HG03457 (cell line): ENCODE data around the gene CNTNAP2.
"Not testable (repeated sequence)": the region's sequence is repeated elsewhere in the genome, so short reads cannot be mapped to it uniquely, and the experiment has no call there.

ENCODE experiments used
- ATAC-seq: cut with Tn5 transposase; IDR thresholded peaks from one replicate; pipeline ENCODE4 v1.9.1; 2021; ENCODE audit warnings: moderate number of reproducible peaks; ENCODE audit not compliant: unreplicated experiment

CNTNAP2 gene

DNA sequence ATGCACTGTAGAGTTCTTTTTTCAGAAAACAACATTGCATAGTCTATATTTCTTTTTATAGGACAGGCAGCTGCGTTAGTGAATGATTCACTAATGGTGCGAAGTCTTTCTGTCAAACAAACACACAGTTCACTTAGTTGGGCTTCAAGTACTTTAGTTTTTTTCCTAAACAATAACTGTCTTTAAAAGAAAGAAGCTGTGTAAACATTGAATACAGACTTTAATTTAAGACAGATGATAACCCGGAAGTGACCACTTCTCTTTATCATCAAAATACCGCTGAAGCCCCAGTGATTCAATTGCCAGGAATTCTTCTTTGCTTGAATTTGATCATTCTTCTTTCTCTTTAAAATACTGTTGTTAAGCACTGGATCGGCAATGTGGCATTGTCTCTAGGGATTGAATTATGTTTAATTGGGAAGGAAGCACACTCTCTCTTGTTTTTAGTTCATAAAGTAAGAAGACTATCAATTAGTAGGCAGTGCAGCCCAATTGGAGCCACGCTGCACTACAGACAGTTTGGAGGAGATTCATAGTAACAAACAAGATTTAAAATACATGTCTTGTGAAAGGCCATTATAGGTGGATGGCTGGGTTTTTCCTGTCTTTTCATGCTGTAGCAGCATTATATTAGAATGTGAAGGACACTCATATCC lies 30.4 kb downstream of the CNTNAP2 start:
- no peak for ATAC-seq

DNA sequence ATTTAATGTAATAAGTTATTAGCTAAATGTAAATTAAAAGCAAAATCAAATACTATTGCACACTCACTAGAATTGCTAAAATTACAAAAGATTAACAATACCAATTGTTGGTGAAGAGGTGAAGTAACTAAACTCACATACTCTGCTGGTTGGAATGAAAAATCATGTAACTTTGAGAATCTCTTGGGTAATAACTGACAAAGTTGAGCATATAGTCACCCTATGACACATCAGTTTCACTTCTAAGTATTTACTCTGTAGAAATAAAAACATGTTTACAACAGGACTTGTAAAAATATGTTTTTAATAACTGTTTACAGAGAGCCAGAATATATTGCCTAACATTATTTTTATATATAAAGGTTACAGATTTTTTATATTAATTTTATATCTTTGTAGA lies 33.6 kb downstream of the CNTNAP2 start:
- ATAC-seq, result no peak

- ATAC-seq, result no peak
Measured at GRCh38 chr7:146172112-146172511, 55.5 kb downstream of the CNTNAP2 start.

GRCh38 chr7:146175716-146176115 lies 59.1 kb downstream of the CNTNAP2 start:
- no peak for ATAC-seq

DNA sequence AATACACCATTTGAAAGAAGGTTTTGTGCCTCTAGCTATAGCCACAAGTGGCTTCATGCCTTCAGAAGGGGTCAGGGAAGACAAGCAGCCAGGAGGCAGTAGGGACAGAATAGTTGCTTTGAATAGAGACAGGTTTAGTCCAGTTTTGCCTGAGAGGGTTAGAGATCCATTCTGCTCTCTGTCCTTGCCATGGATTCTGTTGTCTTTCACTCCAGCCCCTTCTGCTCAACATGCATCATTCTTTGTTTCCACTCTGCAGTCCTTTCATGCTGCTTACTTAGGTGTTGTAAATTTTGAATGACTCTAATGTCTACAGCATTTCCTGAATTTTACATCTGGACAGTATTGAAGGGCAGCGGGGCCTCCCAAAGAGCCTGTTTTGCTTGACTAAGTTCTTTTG lies 60.3 kb downstream of the CNTNAP2 start:
- ATAC-seq, result no peak

DNA sequence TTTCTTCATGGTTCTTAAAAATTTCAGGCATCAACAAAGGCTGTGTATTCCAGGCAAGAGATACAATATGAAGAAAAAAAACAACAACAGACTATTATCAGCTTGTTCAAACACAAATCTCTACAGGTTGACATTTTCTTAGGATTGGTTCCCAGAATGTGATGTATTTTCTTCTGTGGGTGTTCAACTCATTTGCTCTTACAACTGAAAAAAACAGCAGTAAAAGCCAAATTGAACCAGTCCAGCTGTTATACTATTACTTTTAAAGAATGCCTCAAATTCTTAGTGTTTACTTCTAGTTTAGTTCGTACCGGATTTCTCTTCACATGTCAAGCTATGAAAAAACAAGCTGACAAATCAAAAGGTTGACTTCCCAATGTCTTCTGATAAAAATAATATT lies 60.7 kb downstream of the CNTNAP2 start:
- ATAC-seq, result no peak

DNA sequence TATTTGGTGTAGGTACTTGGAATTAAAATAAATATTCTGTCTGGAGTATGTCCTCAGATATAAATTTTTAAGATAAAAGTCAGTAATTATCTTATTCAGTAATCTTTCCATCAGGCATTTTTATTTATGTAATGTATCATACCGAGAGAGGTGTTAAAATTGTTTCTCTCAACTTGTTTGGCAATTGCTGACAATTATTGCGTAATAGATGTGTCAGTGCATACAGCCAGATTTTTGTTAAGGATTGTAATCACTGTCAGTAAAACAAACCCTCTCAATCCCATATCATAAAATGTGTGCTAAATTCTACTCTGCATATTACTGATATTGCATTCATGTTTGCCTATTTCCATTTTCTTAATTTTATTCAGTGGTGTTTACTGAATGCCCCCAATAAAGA lies 69.2 kb downstream of the CNTNAP2 start:
- no peak for ATAC-seq

GRCh38 chr7:146191428-146191827 lies 74.8 kb downstream of the CNTNAP2 start:
- ATAC-seq, result not testable (repeated sequence)

- ATAC-seq, result no peak
Measured at GRCh38 chr7:146201945-146202344, 85.3 kb downstream of the CNTNAP2 start.

DNA sequence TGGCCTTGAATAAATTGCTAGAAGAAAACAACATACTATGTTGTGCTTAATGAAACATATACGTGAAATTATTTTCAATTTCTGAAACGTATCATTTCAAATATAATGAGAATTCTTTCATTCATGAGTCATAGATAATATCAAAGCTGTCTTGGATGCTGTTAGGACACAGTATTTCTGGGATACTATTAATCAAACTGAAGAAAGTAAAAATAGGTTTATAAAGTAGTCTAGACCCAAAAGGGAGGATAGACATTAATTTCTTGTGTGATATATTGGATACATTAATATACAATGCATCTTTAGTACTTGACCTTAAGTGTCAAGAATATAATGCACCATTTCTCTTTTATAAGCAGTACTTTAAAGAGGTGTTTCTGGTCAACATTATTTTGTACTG lies 89.7 kb downstream of the CNTNAP2 start:
- no peak for ATAC-seq

- no peak for ATAC-seq
Measured at GRCh38 chr7:146208492-146208891, 91.9 kb downstream of the CNTNAP2 start.

GRCh38 chr7:146214842-146215241 lies 98.2 kb downstream of the CNTNAP2 start:
- ATAC-seq, result no peak

DNA sequence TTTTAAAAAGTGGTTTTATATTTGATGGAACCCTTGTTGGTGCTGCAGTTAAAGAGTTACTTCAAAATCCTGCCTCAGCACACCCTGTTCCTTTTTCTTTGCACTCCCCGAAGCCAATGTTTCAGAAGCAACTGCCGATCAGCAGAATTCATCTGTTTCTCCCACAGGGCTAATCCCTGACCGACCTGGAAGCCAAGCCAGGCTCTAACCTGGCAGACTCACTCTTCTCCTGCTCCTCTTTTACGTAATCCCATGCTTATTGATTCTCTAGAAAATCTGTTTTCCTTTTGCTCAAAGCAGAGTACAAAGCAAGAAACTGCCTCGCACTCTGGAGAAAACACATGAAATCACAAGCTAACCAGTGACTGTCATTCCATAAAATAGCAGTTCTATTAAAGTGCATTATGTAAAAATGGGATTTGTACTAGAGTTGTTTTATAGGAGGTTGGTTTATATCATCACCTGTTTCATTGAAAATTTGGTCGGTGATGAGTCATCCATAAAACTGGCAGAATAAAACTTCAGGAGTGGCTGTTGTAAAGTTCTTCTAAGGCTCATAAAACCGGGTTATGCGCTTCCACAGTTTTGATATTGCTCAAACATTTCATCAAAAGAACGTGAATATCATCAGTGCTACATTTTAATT lies 99.9 kb downstream of the CNTNAP2 start:
- ATAC-seq, result no peak

DNA sequence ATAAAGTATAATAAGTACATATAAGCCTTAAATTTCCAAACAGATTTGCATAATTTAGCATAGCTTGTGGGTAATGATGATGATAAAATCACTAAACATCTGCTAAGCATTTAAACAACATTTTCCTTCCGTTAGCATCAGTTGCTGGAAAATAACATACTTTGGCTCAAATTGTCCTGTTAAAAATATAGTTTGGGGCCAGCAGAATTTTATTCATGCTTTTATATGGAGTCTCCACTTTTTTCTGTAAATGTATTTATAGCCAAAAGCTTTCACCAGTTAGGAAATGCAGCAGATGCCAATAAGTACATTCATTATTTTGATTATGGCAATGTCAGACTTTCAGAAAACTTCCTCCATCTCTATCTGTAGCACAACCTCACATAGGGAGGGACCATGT lies 107.2 kb downstream of the CNTNAP2 start:
- no peak for ATAC-seq

- ATAC-seq, result no peak
Measured at GRCh38 chr7:146232604-146233003, 116.0 kb downstream of the CNTNAP2 start.

DNA sequence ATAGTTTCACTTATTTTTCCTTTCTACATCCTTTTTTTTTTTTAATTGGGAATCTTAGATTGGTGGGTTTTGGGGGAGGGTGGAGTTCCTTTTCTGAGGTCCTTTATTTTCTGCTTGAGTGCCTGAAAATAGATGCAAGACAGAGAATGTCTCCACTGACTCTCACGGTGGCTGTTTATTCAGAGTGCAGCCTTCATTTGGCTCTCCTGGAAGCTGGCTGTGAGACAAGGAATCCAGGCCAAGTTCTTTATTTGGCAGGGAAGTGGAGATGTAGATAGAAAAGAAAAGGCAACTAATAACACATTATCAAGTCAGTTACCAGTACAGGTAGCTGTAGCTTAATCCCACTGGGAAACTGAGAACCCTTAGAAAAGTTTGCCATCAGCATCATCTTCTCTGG lies 118.6 kb downstream of the CNTNAP2 start:
- ATAC-seq, result no peak

DNA sequence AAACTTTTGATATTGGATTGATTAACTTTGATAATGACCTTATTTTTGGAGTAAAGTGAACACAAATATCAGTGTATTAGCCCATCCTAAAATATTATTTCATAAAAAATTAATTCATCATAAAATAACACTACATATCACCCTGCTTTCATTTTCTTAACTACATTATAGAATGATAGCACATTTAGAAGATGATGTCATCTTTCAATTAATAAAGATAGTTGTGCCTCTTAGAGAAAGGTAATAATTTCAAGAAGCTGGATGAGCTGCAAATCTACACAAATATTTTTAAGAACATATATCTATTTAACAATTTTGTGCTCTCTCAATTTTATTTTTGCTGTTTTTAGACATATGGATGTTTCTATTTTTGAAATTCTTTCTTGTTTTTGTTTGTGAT lies 126.1 kb downstream of the CNTNAP2 start:
- ATAC-seq, result no peak

DNA sequence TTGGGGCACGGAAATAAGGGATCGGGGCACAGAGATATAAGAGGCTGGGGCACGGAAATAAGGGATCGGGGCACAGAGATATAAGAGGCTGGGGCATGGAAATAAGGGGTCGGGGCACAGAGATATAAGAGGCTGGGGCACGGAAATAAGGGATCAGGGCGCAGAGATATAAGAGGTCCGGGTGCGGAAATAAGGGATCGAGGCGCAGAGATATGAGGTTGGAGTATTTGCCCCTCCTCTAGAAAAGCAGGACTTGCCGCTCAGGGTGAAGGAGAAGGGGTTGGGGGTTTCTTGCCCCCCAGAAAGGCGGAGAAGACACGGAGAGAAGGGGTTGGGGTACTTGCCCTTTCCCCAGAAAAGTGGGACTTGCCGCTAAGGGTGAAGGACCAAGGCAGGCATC lies 131.4 kb downstream of the CNTNAP2 start:
- ATAC-seq, result not testable (repeated sequence)

GRCh38 chr7:146248744-146249143 lies 132.1 kb downstream of the CNTNAP2 start:
- ATAC-seq, result not testable (repeated sequence)

GRCh38 chr7:146249272-146249671 lies 132.7 kb downstream of the CNTNAP2 start:
- ATAC-seq, result no peak

DNA sequence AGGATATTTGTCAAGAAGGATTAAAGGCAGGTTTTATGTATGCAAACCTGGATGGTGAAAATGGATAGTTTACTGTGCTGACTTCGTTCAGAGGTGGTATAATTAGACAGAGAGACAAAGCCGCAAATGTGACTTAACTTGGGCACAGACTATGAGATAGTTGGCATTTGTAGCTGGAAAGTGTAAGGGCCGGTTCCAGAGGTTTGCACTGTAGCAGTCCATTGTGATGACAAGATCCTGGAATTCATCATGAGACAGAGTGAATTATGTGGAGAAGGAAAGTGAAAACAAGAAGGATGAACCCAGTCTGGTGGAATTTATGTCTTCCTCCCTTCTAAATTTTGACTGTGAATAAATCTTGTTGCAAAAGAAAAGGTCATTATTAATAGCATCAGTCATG lies 139.0 kb downstream of the CNTNAP2 start:
- no peak for ATAC-seq

DNA sequence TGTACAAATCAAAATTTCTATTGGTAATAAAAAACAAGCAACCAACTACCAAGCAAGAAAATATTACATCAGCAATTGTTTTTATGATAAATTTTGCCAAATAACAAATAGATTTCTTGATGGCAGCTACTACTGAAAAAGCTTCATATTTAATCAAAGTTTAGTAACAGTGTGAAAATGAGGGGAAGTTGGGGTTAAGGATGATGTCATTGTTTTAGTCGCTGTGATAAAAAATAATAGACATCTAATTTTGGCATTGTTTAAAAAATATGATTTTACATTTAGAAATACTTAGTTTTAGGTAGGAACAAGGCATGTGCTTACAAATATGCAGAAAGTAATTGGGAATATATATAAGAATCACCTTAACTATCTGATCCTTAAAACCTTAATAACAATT lies 145.9 kb downstream of the CNTNAP2 start:
- ATAC-seq, result no peak

GRCh38 chr7:146276888-146277287 lies 160.3 kb downstream of the CNTNAP2 start:
- ATAC-seq, result no peak
